IMR-90 (cell line): ENCODE results near the gene ERMARD.

ENCODE experiments used
- CEBPB ChIP-seq: IDR thresholded peaks from 2 replicates; pipeline ENCODE4 v1.6.1; 2012; ENCODE audit warnings: low read depth, low read length, improper control_type of control experiment
- MAZ ChIP-seq: IDR thresholded peaks from 2 replicates; pipeline ENCODE4 v1.6.1; 2012; ENCODE audit warnings: low read depth, mild to moderate bottlenecking, low read length, improper control_type of control experiment, moderate library complexity, borderline replicate concordance
- POLR2A ChIP-seq: IDR thresholded peaks from 2 replicates; pipeline ENCODE4 v1.6.1; 2012; ENCODE audit warnings: mild to moderate bottlenecking, low read depth, low read length
- RAD21 ChIP-seq: IDR thresholded peaks from 2 replicates; pipeline ENCODE4 v1.6.1; 2012; ENCODE audit warnings: low read length, improper control_type of control experiment
- RFX5 ChIP-seq: IDR thresholded peaks from 2 replicates; pipeline ENCODE4 v1.8.0; 2012; ENCODE audit warnings: low read depth, mild to moderate bottlenecking, low read length, moderate library complexity
- TF ChIP-seq, protein P1 (sequence below): fragments of 150-350 bp; IDR thresholded peaks from 2 replicates; pipeline ENCODE4 v1.6.1; 2017; ENCODE audit warnings: mild to moderate bottlenecking, antibody characterized with exemption, low read length, low read depth
- TF ChIP-seq, protein P2 (sequence below): conservative IDR thresholded peaks from 2 replicates; pipeline ENCODE4 v1.5.1; 2012; ENCODE audit warnings: mild to moderate bottlenecking, low read depth, low read length, improper control_type of control experiment

DNA sequence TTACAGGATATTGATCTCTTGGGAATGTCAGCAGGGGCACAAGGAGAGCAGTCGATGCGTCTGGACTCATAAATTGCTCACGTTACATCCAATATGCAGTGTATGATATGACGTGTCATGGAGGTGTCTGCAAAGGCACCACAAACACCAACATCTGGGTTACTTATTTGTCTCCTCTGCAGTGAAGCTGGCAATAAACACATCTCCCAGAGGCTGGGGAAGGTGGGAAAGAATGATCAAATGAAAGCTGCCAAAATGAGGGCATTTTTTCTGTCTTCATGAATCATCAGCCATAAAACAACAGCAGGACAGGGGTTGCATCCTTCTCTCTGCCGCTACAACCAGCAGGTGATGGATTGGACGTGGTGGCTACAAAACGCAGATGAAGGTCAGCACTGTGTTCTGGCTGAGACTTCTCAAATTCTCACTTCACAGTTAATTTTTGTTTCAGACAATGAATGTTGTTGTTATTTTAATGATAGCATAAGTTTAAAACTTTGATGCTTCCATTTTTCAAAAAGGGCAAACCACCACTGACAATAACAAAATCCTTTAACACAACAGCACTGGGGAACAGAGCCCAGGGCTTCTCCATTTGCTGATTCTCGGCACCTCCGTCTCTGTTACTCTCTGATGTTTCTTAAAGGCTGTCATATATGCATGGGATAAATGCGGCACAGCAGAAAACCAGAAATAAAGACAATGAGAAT, 47.5 kb downstream of the ERMARD start:
- TF ChIP-seq POLR2A = no peak
- TF ChIP-seq, protein P1, sequence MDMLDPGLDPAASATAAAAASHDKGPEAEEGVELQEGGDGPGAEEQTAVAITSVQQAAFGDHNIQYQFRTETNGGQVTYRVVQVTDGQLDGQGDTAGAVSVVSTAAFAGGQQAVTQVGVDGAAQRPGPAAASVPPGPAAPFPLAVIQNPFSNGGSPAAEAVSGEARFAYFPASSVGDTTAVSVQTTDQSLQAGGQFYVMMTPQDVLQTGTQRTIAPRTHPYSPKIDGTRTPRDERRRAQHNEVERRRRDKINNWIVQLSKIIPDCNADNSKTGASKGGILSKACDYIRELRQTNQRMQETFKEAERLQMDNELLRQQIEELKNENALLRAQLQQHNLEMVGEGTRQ = no peak
- no peak for TF ChIP-seq RFX5
- TF ChIP-seq MAZ = no peak
- no peak for TF ChIP-seq RAD21
- no peak for TF ChIP-seq CEBPB
- TF ChIP-seq, protein P2, sequence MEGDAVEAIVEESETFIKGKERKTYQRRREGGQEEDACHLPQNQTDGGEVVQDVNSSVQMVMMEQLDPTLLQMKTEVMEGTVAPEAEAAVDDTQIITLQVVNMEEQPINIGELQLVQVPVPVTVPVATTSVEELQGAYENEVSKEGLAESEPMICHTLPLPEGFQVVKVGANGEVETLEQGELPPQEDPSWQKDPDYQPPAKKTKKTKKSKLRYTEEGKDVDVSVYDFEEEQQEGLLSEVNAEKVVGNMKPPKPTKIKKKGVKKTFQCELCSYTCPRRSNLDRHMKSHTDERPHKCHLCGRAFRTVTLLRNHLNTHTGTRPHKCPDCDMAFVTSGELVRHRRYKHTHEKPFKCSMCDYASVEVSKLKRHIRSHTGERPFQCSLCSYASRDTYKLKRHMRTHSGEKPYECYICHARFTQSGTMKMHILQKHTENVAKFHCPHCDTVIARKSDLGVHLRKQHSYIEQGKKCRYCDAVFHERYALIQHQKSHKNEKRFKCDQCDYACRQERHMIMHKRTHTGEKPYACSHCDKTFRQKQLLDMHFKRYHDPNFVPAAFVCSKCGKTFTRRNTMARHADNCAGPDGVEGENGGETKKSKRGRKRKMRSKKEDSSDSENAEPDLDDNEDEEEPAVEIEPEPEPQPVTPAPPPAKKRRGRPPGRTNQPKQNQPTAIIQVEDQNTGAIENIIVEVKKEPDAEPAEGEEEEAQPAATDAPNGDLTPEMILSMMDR = no peak
